NAMALWA (cell line): ENCODE data around the gene PSMA6.
"Not testable (repeated sequence)": the region's sequence is repeated elsewhere in the genome, so short reads cannot be mapped to it uniquely, and the experiment has no call there.

Experiments used
- DNase-seq: peaks from one replicate; pipeline ENCODE4 v3.0.0-alpha.2; 2015; ENCODE audit warnings: low spot score

PSMA6 gene

DNA sequence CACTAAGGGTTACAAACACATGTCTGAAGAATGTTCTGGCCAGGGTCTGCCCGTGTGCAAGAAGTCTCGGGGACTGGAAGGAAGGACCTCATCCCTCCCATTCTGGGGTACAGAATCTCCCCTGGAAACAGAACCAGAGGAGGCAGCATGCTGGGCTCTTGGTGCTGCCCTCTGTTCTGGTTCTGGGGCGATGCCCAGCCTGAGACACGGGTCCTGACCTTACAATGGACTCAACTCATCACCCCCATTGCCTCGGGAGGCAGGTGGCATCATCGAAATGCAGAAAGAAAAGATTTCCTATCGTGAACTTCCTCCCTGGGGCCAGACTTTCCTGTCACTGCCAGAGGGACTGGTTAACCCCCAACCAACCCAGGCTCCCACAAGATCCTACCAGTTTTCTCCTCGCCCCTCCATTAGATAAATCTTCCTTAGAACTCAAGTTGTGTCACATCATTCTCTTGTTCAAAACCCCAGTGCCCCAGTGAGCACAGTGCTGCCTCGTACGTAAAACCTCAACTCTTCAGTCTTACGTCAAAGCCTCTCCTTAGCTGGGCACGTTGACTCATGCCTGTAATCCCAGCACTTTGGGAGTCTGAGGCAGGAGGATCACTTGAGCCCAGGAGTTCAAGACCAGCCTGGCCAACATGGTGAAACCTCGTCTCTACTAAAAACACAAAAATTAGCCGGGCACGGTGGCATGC, 52.1 kb downstream of the PSMA6 start:
- no peak for DNase-seq

DNA sequence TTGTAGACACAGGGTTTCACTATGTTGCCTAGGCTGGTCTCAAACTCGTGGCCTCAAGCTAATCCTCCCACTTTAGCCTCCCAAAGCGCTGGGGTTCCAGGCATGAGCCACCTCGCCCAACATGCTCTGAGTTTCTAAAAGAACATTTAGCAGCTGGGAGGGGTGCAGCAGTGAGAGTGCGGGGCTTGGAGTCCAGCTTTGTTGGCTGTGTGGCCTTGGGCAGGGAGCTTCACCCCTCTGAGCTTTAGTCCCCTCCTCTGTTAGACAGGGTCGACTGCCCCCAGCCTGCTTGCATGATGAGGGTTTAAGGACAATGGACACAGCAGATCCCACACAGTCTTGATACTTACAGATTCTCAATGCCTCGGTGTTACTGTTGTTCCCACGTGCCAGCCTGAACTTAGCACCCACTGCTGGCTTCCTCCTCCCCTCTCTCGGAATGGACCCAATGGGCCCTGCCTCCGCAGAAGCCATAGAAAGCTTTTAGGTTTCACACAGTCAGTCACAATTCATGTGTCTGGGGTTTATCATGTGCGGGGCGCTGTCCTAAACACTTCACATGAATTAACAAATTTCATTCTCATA, 54.6 kb downstream of the PSMA6 start:
- no peak for DNase-seq

DNA sequence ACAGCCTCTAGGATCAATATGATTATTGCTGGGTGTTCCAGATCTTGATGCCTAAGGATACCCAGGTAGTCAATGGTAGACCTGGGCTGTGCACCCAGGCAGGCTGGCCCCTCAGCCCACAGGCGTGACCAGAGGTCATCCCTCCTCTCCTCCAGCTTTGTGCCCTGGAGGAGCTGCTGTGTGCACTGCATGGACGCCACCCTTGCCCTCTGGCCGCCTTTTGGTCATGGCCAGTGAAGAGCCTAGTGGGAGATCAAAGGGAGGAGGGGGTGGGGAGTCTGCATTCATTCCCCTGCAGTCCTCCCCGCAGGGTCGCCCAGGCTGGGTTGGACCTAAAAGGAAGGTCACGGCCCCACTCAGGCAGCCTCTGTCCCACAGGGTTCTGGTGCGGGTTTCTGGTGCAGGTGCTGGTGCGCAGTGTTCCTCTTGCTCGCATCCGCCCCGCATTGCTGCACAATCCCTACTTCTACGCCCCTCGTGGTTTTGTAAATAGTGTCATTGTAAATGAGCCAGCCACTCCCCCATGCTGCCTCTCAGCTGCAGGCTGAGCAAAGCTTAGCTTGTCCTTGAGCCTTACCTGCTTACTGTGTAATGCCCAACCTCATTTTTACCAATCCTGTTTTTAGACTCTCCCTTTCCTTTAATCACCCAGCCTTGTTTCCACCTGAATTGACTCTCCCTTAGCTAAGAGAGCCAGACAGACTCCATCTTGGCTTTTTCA, 55.3 kb downstream of the PSMA6 start:
- no peak for DNase-seq

DNA sequence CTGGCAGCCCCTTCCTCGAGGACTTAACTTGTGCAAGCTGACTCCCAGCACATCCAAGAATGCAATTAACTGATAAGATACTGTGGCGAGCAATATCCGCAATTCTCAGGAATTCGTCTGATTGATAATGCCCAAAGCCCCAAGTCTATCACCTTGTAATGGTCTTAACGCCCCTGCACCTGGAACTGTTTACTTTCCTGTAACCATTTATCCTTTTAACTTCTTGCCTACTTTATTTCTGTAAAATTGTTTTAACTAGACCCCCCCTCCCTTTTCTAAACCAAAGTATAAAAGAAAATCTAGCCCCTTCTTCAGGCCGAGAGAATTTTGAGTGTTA, 55.8 kb downstream of the PSMA6 start:
- not testable (repeated sequence) for DNase-seq

DNA sequence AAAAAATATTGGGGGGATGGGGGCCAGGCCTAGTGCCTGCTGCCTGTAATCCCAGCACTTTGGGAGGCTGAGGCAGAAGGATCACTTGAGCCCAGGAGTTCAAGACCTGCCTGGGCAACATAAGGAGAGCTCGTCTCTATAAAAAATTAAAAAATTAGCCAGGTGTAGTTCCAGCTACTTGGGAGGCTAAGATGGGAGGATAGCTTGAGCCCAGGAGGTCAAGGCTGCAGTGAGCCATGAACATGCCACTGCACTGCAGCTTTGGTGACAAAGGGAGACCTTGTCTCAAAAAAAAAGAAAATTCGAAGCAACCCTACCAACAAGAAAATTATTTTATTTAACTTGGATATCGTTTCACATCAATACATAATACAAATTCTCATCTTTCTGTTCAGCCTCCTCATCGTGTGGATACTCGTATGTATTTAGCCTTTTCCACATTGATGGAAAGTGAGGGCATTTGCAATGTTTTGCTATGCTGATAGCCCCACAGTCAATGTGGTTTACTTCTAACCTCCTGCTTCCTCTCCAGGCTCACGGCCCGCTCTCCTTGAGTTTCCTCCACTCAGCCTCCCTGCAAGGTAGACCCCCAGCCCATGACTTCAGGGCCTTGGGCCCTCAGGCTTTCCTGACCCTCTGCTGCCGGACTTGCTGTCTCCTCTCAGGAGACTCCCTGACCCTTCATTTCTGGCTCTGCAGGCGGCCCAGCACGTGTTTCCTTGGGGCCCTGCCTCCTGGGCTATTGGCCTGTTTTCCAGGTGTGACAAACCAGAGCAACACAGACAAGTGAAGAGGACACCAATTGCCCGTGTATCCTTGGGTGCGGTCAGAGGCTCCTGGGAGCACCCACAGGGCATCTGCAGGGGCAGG, 57.5 kb downstream of the PSMA6 start:
- no peak for DNase-seq

DNA sequence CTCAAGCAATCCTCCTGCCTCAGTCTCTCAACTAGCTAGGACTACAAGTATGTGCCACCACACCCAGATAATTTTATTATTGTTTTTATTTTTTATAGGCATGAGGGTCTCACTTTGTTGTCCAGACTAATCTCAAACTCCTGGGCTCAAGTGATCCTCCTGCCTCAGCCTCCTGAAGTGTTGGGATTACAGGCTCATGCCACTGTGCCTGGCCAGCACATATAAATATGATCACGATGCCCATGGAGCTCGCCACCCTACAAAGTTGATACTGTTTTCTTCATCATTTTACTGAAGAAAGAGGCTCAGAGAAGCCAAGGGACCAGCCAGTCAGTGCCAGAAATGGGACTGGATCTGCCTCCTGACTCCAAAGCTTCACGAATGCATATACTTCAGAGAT, 59.3 kb downstream of the PSMA6 start:
- DNase-seq = no peak

DNA sequence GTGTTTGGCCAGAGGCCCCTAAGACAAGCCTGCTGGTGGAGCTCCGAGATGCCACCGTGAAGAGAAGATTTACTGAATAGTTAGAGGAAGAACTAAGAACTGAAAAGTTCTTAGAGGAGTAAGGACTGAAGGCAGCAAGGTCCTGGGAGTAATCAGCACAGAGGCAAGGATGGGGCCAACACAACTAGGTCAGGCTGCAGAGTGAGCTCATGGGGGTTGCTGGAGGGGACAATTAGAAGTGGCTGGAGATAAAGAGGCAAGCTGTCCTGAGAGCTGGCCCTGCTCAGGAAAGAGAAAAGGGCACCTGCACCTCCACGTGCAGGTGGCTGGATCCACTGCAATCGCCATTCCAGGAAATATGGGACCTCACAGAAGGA, 59.7 kb downstream of the PSMA6 start:
- DNase-seq = no peak

DNA sequence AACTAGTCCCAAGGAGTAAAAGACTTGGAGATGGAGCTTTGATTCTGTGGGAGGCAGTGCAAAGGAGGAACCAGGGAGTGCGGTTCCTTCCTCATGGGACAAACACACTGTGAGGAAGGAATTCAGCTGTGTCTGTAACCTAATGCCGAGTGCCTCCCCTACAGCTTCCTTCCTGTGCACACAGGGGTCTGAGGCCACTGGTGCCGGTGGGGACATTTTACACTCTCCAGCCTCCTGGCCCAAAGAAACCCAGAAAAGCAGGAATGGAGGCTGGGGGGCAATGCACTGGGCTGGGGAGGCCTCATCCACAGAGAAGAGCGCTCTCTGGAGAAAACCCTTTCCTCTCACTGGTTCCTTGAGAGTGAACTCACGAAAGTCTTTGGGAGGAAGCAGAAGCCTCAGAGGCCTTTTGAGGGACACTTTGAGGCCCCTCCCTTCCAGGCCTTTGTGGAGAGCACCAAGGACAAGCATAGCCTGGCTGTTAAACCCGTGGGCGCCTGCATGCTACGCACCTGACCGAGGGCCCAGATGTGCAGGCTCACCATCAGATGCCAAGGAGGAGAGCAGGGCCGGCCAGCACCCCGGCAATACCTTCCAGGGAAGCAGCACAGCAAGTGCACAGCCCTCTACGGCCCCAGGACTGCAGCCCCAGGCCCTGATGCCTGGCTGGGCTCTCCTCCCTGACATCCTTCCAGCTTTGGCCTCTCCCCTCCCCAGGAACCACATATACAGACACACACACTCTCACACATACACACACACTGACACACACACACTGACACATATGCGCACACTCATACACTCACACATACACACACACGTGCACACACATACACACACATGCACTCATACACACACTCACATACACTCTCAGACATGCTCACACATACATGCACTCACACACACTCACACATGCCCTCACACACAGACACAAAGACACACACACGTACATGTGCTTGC, 60.4 kb downstream of the PSMA6 start:
- DNase-seq = no peak

DNA sequence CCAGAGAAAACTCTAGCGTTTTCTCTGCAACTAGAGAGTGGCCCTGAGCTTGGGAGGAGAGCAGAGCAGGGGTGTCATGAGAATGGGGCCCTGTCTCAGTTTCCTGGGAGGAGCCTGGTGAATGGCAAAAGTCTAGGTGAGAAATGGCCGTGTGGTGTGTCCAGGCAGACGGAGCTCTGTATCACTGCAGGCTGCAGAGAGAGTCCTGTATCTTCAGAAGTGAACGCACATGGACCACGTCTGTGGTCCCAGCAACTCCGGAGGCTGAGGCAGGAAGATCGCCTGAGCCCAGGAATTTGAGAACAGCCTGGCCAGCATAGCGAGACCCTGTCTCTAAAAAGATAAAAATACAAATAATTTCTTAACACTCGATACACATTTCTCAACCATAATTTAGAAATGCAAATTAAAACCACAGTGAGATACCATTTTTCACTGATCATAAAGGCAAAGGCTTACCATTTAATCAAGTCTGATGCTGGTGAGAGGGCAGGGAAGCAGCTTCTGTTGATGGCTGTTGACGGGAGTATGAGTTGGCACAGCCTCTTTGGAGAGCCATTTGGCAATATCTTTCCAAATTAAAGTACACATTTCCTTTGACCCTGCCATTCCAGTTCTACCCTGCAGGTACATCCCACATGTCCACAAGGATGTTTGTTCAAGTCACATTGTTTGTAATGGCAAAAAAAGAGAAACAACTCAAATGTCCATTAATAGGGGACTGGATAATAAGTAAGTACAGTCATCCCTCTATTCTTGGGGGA, 61.4 kb downstream of the PSMA6 start:
- DNase-seq = no peak

DNA sequence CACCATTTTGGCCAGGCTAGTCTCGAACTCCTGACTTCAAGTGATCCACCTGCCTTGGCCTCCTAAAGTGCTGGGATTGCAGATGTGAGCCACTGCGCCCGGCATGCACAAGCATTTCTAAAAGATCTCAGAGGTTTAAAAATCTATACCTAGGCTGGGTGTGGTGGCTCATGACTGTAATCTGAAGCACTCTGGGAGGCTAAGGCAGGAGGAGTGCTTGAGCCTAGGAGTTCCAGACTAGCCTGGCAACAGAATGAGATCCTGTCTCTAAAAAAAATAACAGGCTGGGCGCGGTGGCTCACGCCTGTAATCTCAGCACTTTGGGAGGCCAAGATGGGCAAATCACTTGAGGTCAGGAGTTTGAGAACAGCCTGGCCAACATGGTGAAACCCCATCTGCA, 63.1 kb downstream of the PSMA6 start:
- DNase-seq = not testable (repeated sequence)

DNA sequence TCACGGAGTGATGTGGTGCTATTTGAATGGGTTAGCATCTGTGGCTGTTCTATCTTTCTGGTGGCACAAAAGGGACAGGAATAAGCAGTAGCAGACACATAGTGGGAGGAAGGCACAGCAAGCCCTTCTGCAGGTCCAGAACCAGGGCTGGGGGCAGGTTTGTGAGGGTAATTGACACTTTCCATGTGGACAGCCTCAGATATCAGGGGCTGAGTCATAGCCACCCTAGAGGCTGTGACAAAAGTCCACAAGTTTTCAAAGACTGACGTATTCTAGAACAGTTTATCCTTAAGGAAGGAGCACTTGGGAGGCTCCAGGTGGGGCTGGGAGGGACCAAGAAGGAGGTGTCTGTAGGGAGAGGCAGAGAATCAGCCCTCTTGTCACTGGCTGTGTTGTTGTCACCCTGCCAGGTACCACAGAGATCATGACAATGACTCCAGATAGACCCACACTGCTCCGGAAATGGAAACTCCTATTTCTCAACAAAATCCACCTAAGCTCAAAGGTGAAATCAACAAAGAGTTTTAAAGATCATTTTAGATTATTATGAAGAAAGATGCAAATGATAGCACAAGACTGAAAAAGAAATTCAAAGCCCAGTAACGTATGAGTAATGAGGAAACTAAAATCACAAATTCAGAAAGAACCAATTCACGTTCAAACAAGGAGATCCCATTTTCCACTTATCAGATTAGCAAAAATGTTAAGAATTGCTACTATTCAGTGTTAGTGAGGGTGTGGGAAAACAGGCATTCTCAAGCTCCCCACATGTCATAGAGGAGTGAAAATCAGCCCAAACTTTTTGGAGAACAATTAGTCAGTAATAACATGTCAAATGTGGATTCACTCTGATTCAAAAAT, 64.0 kb downstream of the PSMA6 start:
- DNase-seq = no peak

DNA sequence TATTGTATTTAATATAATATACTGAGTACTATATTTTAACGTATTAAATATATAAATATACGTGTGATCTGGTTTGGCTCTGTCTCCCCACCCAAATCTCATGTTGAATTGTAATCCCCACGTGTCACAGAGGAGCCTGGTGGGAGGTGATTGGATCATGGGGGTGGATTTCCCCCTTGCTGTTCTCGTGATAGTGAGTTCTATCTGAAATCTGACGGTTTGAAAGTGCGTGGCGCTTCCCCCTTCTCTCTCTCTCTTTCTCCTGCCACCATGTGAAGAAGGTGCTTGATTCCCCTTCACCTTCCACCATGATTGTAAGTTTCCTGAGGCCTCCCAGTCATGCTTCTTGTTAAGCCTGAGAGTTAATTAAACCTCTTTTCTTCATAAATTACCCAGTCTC, 67.5 kb downstream of the PSMA6 start:
- DNase-seq = not testable (repeated sequence)

DNA sequence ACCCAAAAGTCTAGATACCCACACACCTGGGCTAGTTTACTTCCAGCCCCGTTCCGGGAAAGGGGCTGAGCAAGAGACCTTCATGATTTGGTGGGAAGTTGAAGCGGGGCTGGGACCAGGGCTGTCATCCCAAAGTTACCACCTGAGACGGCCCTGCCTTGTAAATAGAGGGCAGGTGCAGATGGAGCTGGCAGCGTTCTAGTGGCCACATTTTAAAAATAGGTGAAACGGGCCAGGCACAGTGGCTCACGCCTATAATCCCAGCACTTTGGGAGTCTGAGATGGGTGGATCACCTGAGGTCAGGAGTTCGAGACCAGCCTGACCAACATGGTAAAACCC, 68.9 kb downstream of the PSMA6 start:
- DNase-seq = no peak

DNA sequence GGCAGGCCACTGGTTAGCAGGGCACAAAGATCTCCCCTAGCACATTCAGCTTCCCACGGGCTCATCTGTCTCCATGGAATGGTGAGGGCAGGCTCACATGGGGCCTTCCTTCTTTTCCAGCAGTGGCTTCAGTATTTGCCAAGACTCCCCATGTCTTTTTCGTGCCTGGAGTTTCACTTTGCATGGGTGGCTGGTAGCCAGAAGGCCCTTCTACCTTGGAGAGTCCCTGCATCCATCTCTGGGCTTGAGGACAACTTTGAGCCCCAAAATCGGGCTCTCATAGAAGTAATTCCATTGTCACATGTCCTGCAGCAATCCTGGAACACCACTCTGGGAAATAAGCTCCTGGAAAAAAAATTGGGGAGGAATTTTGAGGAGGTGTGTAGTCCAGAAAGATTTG, 70.3 kb downstream of the PSMA6 start:
- no peak for DNase-seq

DNA sequence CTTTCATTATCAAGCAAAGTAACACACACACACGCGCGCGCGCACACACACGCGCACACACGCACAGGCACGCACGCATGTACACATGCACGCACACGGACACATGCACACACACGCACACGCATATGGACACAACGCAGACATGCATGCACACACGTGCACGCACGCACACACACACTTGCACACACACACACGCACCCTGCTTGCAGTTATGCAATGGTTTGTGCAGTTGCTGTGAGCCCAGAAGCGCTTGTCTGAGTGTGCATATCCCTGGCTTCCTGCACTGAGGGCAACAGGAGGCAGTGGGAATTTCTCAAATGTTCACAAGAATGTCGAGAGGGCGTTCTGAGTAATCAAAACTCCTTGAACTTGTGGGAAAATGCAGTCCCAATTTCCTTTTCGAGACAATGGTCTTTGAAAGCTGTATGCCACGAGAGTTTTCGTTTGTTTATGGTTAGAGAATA, 70.8 kb downstream of the PSMA6 start:
- DNase-seq = no peak

DNA sequence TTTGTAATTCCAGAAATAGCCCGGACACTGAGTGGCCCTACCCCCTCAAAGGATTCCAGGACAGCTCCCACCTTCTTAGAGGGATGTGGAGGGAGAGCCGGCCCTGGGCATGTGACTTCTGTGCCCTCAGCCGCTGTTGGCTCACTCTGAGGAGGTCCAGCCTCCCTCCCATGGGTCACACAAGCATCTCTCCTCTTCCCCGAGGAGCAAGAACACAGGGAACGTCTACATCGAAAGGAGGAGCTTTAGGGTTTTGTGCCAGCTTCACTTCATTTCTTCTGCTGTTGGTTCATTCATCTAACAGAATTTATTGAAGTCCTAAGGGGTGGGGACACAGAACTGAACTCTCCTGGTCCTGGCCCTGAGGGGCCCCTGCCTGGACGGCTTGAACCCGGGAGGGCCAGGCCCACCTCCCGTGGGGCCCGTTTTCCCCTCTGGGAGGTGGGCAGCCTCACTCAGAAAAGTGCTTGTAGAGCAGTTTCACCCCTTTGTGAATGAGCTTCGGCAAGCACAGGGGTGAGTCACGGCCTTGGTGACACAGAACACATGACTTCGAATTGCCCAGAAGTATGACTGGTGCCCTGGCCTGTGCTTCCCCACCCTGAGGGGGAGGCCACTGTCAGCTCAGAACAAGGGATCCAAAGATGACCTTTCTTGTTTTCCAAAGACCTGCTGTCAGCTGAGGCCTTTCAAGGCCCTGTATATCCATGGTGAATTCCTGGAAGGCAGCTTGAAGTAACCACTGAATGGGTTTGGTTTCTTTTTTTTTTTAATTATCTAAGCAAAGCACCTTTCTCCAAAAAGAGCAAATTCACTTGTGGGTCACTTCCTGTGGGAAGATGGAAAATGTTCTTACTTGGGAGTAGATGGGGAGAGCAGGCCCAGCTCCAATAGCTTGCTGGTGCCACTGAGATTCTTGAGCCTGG, 73.2 kb downstream of the PSMA6 start:
- DNase-seq = no peak

DNA sequence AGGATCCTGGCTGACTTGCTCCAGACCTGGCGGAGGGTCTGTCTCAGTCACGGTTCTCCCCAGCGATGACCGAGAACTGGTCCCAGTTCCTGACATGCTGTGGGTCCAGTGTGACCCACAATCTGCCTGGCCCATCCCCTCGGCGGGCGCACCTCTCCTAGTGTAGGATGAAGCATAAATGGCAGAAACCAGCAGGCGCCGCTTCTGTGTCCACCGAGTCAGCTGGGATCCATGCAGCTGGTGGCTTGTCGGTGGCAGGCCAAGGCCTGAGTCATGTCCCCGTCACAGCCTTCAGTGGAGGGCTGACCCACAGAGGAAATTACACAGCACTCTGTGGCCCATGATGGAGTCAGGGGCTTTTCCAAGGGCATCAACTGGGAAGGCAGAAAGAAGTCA, 73.9 kb downstream of the PSMA6 start:
- DNase-seq = no peak

DNA sequence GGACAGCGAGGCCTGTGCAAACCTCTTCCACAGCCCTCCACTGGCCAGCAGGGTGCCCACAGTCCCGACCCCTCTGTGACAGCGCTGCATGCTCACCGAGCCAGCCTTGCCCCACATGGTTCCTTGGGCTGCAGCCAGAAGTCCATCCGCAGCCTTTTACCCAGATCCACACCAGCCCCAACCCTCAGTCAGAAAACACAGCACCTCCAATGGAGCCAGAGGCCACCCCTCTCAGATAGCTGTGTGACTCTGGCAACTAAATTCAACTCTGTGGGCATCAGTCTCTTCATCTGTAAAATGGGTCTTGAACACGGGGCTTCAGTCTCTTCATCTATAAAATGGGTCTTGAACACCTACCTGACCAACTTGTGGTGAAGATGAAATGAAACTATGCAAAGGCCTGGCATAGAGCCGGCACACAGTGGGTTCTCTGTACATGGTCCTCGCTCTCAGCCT, 74.4 kb downstream of the PSMA6 start:
- DNase-seq = no peak

DNA sequence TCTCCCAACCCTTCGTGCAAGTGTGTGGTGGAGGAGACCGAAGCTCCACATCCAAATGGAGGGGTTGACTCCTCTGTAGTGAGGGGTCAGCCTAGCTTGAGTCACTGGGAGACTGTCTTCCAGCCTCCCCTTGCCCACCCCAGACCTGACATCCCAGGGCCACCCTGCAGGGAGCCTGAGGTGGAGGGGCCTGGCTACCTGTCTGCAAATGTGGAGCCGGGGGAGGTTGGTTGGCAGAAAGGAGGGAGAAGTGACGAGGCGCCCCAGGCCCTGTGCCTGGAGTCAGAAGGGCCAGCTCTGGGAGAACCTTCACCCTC, 74.8 kb downstream of the PSMA6 start:
- DNase-seq = no peak
